HepG2 (cell line): ENCODE measurements around the gene SYNE1. TPM values are rescaled to one million over a fixed set of nuclear protein-coding genes. Genes with fewer than 3 reads are reported as not detected.

Source experiments
- ATAC-seq: fragments of 200-7000 bp; cut with Tn5 transposase; 3 replicates; pipeline ENCODE4 v1.9.1; 2020; ENCODE audit warnings: mild to moderate bottlenecking, moderate library complexity
- BruUV-seq: library from RNA; stranded (reverse); fragments of 400-500 nt; replicated peaks from 2 replicates; lab custom pipeline; 2021; lab: Mats Ljungman, UMichigan
- CTCF ChIA-PET: fragments of 300-600 bp; formaldehyde crosslinking; extraction: SDS; loops from one replicate; lab custom pipeline; 2021; ENCODE audit warnings: low total read pairs, inconsistent platforms, low intra/inter-chr PET ratio; lab: Yijun Ruan, JAX
- POLR2A ChIA-PET: fragments of 350-600 bp; sonication (Branson Sonifier 250); formaldehyde crosslinking; loops from one replicate; lab custom pipeline; 2020; ENCODE audit warnings: antibody characterized with exemption, inconsistent platforms; lab: Yijun Ruan, JAX
- DNase-seq: peaks from one replicate; pipeline ENCODE4 v3.0.0-alpha.2; 2015; ENCODE audit warnings: low spot score
- FAIRE-seq: peaks from 3 replicates; lab custom pipeline; 2011; peaks lifted over from hg19 to GRCh38; lab: Jason Lieb, UNC
- H2AFZ ChIP-seq: one replicate; pipeline ENCODE4 v1.6.1; 2011; ENCODE audit warnings: low read length, inconsistent platforms
- H3K27ac ChIP-seq: fragments of 300-600 bp; 3 replicates; pipeline ENCODE4 v1.8.0; 2011; ENCODE audit warnings: mixed run types, mild to moderate bottlenecking, mixed read lengths, low read length, inconsistent platforms; ENCODE audit not compliant: insufficient read depth; ENCODE audit errors: extremely low read length
- H3K27me3 ChIP-seq, 2 experiments: fragments of 200-600 bp in 1 of 2; 2 replicates in 1 of 2; 3 replicates in 1 of 2; pipeline versions ENCODE4 v1.6.0 to v1.8.0; 2011; ENCODE audit warnings: low read length in 2 of 2, mild to moderate bottlenecking in 2 of 2, moderate library complexity in 2 of 2, inconsistent platforms in 1 of 2; ENCODE audit not compliant: insufficient read depth in 2 of 2, control insufficient read depth in 1 of 2
- H3K36me3 ChIP-seq, 2 experiments: fragments of 200-600 bp in 1 of 2; replicated peaks in 1 of 2; 2 replicates in 1 of 2; 3 replicates in 1 of 2; pipeline versions ENCODE4 v1.5.1 to v1.8.0; 2011; ENCODE audit warnings: low read length in 2 of 2, inconsistent platforms in 1 of 2; ENCODE audit not compliant: insufficient read depth in 2 of 2, control insufficient read depth in 1 of 2
- H3K4me1 ChIP-seq: 2 replicates; pipeline ENCODE4 v1.5.1; 2012; ENCODE audit warnings: low read length, inconsistent platforms; ENCODE audit not compliant: insufficient read depth
- H3K4me2 ChIP-seq: 2 replicates; pipeline ENCODE4 v1.6.0; 2011; ENCODE audit warnings: low read depth, low read length, inconsistent platforms
- H3K4me3 ChIP-seq, 3 experiments: fragments of 200-600 bp in 1 of 3; sonication (generic), shearing (Covaris generic) in 1 of 3; replicated peaks in 1 of 3; 2 replicates each; pipeline ENCODE4 v1.5.1; 2011 to 2016; ENCODE audit warnings: low read length in 3 of 3, inconsistent platforms in 2 of 3, low read depth in 2 of 3, mild to moderate bottlenecking in 2 of 3, control low read depth in 1 of 3, mixed read lengths in 1 of 3; ENCODE audit not compliant: insufficient read depth in 1 of 3
- H3K79me2 ChIP-seq: one replicate; pipeline ENCODE4 v1.6.1; 2011; ENCODE audit warnings: low read length, inconsistent platforms; ENCODE audit not compliant: insufficient read depth
- H3K9ac ChIP-seq: 2 replicates; pipeline ENCODE4 v1.6.0; 2011; ENCODE audit warnings: mild to moderate bottlenecking, low read depth, low read length, inconsistent platforms; ENCODE audit not compliant: insufficient read depth
- H3K9me3 ChIP-seq: 2 replicates; pipeline ENCODE4 v1.5.1; 2012; ENCODE audit warnings: mild to moderate bottlenecking, low read length
- H4K20me1 ChIP-seq: 2 replicates; pipeline ENCODE4 v1.6.0; 2011; ENCODE audit warnings: inconsistent platforms, mild to moderate bottlenecking, low read length, moderate library complexity; ENCODE audit not compliant: insufficient read depth
- BCLAF1 ChIP-seq: fragments of 450-650 bp; IDR thresholded peaks from 2 replicates; pipeline ENCODE4 v1.6.1; 2017; ENCODE audit warnings: mild to moderate bottlenecking
- MAFF ChIP-seq: IDR thresholded peaks from 2 replicates; pipeline ENCODE4 v1.6.1; 2011; ENCODE audit warnings: low read depth, low read length, improper control_type of control experiment
- MTA3 ChIP-seq: sonication (generic); formaldehyde crosslinking; IDR thresholded peaks from 2 replicates; pipeline ENCODE4 v1.4.0; 2020; ENCODE audit warnings: missing genetic modification reagents
- SP1 ChIP-seq, 2 experiments: fragments of 450-650 bp in 1 of 2; sonication (generic) in 1 of 2; formaldehyde crosslinking in 1 of 2; IDR thresholded peaks; 2 replicates each; pipeline versions ENCODE4 v1.4.0 to v1.6.1; 2016 to 2020; ENCODE audit warnings: missing genetic modification reagents in 1 of 2
- STAT6 ChIP-seq: sonication (generic); formaldehyde crosslinking; IDR thresholded peaks from 2 replicates; pipeline ENCODE4 v1.4.0; 2020; ENCODE audit warnings: missing genetic modification reagents, mild to moderate bottlenecking, borderline replicate concordance
- ZBTB49 ChIP-seq: sonication (generic); formaldehyde crosslinking; IDR thresholded peaks from 2 replicates; pipeline ENCODE4 v1.4.0; 2020; ENCODE audit warnings: missing genetic modification reagents, borderline replicate concordance
- ZNF18 ChIP-seq: sonication (generic); formaldehyde crosslinking; IDR thresholded peaks from 2 replicates; pipeline ENCODE4 v1.8.0; 2022; ENCODE audit warnings: mild to moderate bottlenecking, missing genetic modification reagents; ENCODE audit not compliant: insufficient replicate concordance
- ZNF605 ChIP-seq: sonication (generic); formaldehyde crosslinking; IDR thresholded peaks from 2 replicates; pipeline ENCODE4 v1.8.0; 2022; ENCODE audit warnings: mild to moderate bottlenecking, missing genetic modification reagents
- ZNF678 ChIP-seq: sonication (generic); formaldehyde crosslinking; IDR thresholded peaks from 2 replicates; pipeline ENCODE4 v1.4.0; 2020; ENCODE audit warnings: mild to moderate bottlenecking, missing genetic modification reagents
- ZNF749 ChIP-seq: sonication (generic); formaldehyde crosslinking; IDR thresholded peaks from 2 replicates; pipeline ENCODE4 v1.8.0; 2022; ENCODE audit warnings: mild to moderate bottlenecking, missing genetic modification reagents, moderate library complexity, borderline replicate concordance
- WGBS: methylation state at CpG from one replicate; pipeline ENCODE4 v1.1.6; 2017; ENCODE audit warnings: low lambda C conversion rate; 5-methylcytosine and 5-hydroxymethylcytosine counted together
- in situ Hi-C: cut with HindIII; loops from 2 replicates; pipeline ENCODE4 v1.10.0; 2017; ENCODE audit warnings: low pct_unique_long_range_greater_than_20kb; ENCODE audit not compliant: extremely low pct_ligation_motif_present
- intact Hi-C: fragments of 100-400 bp; cut with micrococcal nuclease; formaldehyde crosslinking; loops from one replicate; pipeline ENCODE4 v1.10.0; 2022; ENCODE audit not compliant: unreplicated experiment
- polyA plus RNA-seq, 8 experiments: library from polyadenylated mRNA; depleted of rRNA in 3 of 8; stranded (reverse) in 7 of 8; unstranded in 1 of 8; fragments of >200 nt; fragmentation: Illumina TruSeq in 4 of 8; extraction: Trizol in 4 of 8; gene quantifications; 2 replicates each; pipeline versions ENCODE4 v1.2.1 to v1.2.3, GENCODE V29; 2011 to 2016; ENCODE audit warnings: low read depth in 4 of 8, missing spikeins in 1 of 8, mixed read lengths in 1 of 8; ENCODE audit not compliant: insufficient read depth in 1 of 8
- total RNA-seq, 5 experiments: library from RNA; depleted of rRNA; stranded (reverse); fragments of >200 nt; fragmentation: Illumina TruSeq; extraction: Trizol; gene quantifications; 2 replicates each; pipeline ENCODE4 v1.2.3, GENCODE V29; 2016; ENCODE audit warnings: low read depth in 1 of 5

The SYNE1 gene
- total and polyA plus RNA-seq, 2 of the 13 experiments (the other 11 are each of a cell fraction or from before 2014, with no cell fraction given), result 5.5 to 15.9 TPM

GRCh38 chr6:152078001-152078400 is 559.2 kb downstream of the SYNE1 start:
- intact Hi-C loops, result no loop called here
- in situ Hi-C loops, result no loop called here
- Histone ChIP-seq H3K27me3 (no peaks in the 10 kb centered on the region), H3K9me3 (peaks cover 25% of the 10 kb centered on the region), H3K79me2 (no peaks in the 10 kb centered on the region), H3K36me3 (no peaks in the 10 kb centered on the region), H4K20me1 (no peaks in the 10 kb centered on the region), H3K9ac (no peak overlapping the region), H3K4me2 (no peak overlapping the region), H2AFZ (no peak overlapping the region), H3K4me3 (no peak overlapping the region), H3K27ac (no peak overlapping the region), H3K4me1 (no peaks in the 10 kb centered on the region)
- WGBS, result 22% methylated on average over 4 of the region's 4 CpGs
- POLR2A ChIA-PET, result no interaction called here
- ATAC-seq (no peak), FAIRE-seq (no peak), DNase-seq (no peak)
- CTCF ChIA-PET, result no interaction called here
- no TSS peak for BruUV-seq
- no peak for TF ChIP-seq MAFF
- TF ChIP-seq SP1 (IDR thresholded peaks at IDR 0.05), result no peak
- TF ChIP-seq SP1 (CRISPR knock-in tag; IDR thresholded peaks at IDR 0.05), result no peak
- no peak for TF ChIP-seq STAT6
- TF ChIP-seq ZNF678 (CRISPR knock-in tag), result no peak
- TF ChIP-seq ZNF18 (CRISPR knock-in tag), result no peak
- TF ChIP-seq ZNF605 (CRISPR knock-in tag), result no peak
- no peak for TF ChIP-seq ZBTB49 (CRISPR knock-in tag)
- no peak for TF ChIP-seq MTA3
- no peak for TF ChIP-seq ZNF749 (CRISPR knock-in tag)
- no peak for TF ChIP-seq BCLAF1
